IPS-18c (cell line): ENCODE measurements around the gene TRABD2B.

ENCODE experiments used
- H3K4me3 ChIP-seq: 2 replicates; pipeline ENCODE4 v1.7.0; 2013; ENCODE audit warnings: low read depth, mild to moderate bottlenecking, low read length, moderate library complexity; ENCODE audit not compliant: insufficient read depth
- H3K9me3 ChIP-seq: one replicate; pipeline ENCODE4 v1.6.1; 2013; ENCODE audit warnings: mild to moderate bottlenecking, low read length, moderate library complexity; ENCODE audit not compliant: control insufficient read depth, insufficient read depth

TRABD2B gene

GRCh38 chr1:47867438-47868347, 129.5 kb downstream of the TRABD2B start:
- no peaks in the 10 kb centered on the region for H3K9me3 ChIP-seq
- H3K4me3 ChIP-seq = no peak overlapping the region

GRCh38 chr1:47866601-47867437, 130.4 kb downstream of the TRABD2B start:
- Histone ChIP-seq H3K9me3 (no peaks in the 10 kb centered on the region), H3K4me3 (no peak overlapping the region)

GRCh38 chr1:47865881-47866535, 131.2 kb downstream of the TRABD2B start:
- H3K9me3 ChIP-seq = no peaks in the 10 kb centered on the region

GRCh38 chr1:47859092-47859743, 138.0 kb downstream of the TRABD2B start:
- H3K4me3 ChIP-seq = no peak overlapping the region
- H3K9me3 ChIP-seq = no peaks in the 10 kb centered on the region

More at GRCh38 chr1:47865881-47866535, 131.2 kb downstream of the TRABD2B start:
- no peak overlapping the region for H3K4me3 ChIP-seq

GRCh38 chr1:47856996-47857395, 140.2 kb downstream of the TRABD2B start:
- no peaks in the 10 kb centered on the region for H3K9me3 ChIP-seq
- H3K4me3 ChIP-seq = no peak overlapping the region

GRCh38 chr1:47855230-47855629, 142.0 kb downstream of the TRABD2B start:
- H3K9me3 ChIP-seq = no peaks in the 10 kb centered on the region
- no peak overlapping the region for H3K4me3 ChIP-seq

- Histone ChIP-seq H3K4me3 (no peak overlapping the region), H3K9me3 (no peaks in the 10 kb centered on the region)
Observed at GRCh38 chr1:47854552-47855144, 142.5 kb downstream of the TRABD2B start.

- Histone ChIP-seq H3K9me3 (no peaks in the 10 kb centered on the region), H3K4me3 (no peak overlapping the region)
Observed at GRCh38 chr1:47853852-47854251, 143.3 kb downstream of the TRABD2B start.

- H3K4me3 ChIP-seq = no peak overlapping the region
Observed at GRCh38 chr1:47853059-47853458, 144.1 kb downstream of the TRABD2B start.

GRCh38 chr1:47852006-47852718, 145.0 kb downstream of the TRABD2B start:
- no peak overlapping the region for H3K4me3 ChIP-seq
- no peaks in the 10 kb centered on the region for H3K9me3 ChIP-seq

More at GRCh38 chr1:47853059-47853458, 144.1 kb downstream of the TRABD2B start:
- no peaks in the 10 kb centered on the region for H3K9me3 ChIP-seq

- Histone ChIP-seq H3K4me3 (no peak overlapping the region), H3K9me3 (no peaks in the 10 kb centered on the region)
Observed at GRCh38 chr1:47850451-47850850, 146.7 kb downstream of the TRABD2B start.

- H3K9me3 ChIP-seq = no peaks in the 10 kb centered on the region
- H3K4me3 ChIP-seq = no peak overlapping the region
Observed at GRCh38 chr1:47849591-47850261, 147.5 kb downstream of the TRABD2B start.

- H3K4me3 ChIP-seq = no peak overlapping the region
Observed at GRCh38 chr1:47849005-47849521, 148.1 kb downstream of the TRABD2B start.

GRCh38 chr1:47847763-47848162, 149.4 kb downstream of the TRABD2B start:
- no peaks in the 10 kb centered on the region for H3K9me3 ChIP-seq
- no peak overlapping the region for H3K4me3 ChIP-seq

More at GRCh38 chr1:47849005-47849521, 148.1 kb downstream of the TRABD2B start:
- no peaks in the 10 kb centered on the region for H3K9me3 ChIP-seq

- Histone ChIP-seq H3K4me3 (no peak overlapping the region), H3K9me3 (no peaks in the 10 kb centered on the region)
Observed at GRCh38 chr1:47844558-47844955, 152.6 kb downstream of the TRABD2B start.
